H1 (cell line): ENCODE results near the gene SIM2. TPM values are rescaled to one million over a fixed set of nuclear protein-coding genes. Genes with fewer than 3 reads are reported as not detected.

Source experiments
- CHD7 ChIP-seq: fragments of 300-600 bp; sonication (generic); IDR thresholded peaks from 2 replicates; pipeline ENCODE4 v1.7.1; 2012; ENCODE audit warnings: low read length, moderate library complexity, mild to moderate bottlenecking, inconsistent platforms; ENCODE audit not compliant: insufficient replicate concordance
- E2F6 ChIP-seq: IDR thresholded peaks from 2 replicates; pipeline ENCODE4 v1.6.1; 2012; ENCODE audit warnings: inconsistent platforms
- HDAC2 ChIP-seq, 2 experiments: fragments of 300-600 bp in 1 of 2; sonication (generic) in 1 of 2; IDR thresholded peaks; 2 replicates each; pipeline ENCODE4 v1.6.1; 2011 to 2012; ENCODE audit warnings: low read depth in 2 of 2, low read length in 2 of 2, mild to moderate bottlenecking in 2 of 2, moderate library complexity in 2 of 2, borderline replicate concordance in 1 of 2, inconsistent platforms in 1 of 2
- NANOG ChIP-seq: IDR thresholded peaks from 2 replicates; pipeline ENCODE4 v1.6.1; 2011; ENCODE audit warnings: low read length, low read depth, mild to moderate bottlenecking, inconsistent platforms; ENCODE audit not compliant: insufficient read depth, poor library complexity, severe bottlenecking
- POLR2AphosphoS5 ChIP-seq: IDR thresholded peaks from 2 replicates; pipeline ENCODE4 v1.6.1; 2011; ENCODE audit warnings: low read depth, low read length
- RBBP5 ChIP-seq: IDR thresholded peaks from 2 replicates; pipeline ENCODE4 v1.7.1; 2012; ENCODE audit warnings: low read depth, mild to moderate bottlenecking, inconsistent platforms, low read length, moderate library complexity, borderline replicate concordance
- SP1 ChIP-seq: IDR thresholded peaks from 2 replicates; pipeline ENCODE4 v1.6.1; 2011; ENCODE audit warnings: low read depth, low read length
- TEAD4 ChIP-seq: IDR thresholded peaks from 2 replicates; pipeline ENCODE4 v1.6.1; 2012; ENCODE audit warnings: low read depth, low read length, inconsistent platforms, mixed read lengths
- YY1 ChIP-seq: IDR thresholded peaks from 2 replicates; pipeline ENCODE4 v1.6.1; 2011; ENCODE audit warnings: low read depth, mild to moderate bottlenecking, low read length
- polyA plus RNA-seq, 7 experiments: library from polyadenylated mRNA; depleted of rRNA in 3 of 7; stranded (reverse) in 5 of 7; unstranded in 2 of 7; fragments of >200 nt in 5 of 7; fragments of 200-250 nt in 2 of 7; gene quantifications; 1 replicate in 5 of 7; 2 replicates in 1 of 7; 4 replicates in 1 of 7; pipeline versions ENCODE4 v1.2.1 to v1.2.3, GENCODE V29; 2011 to 2013; ENCODE audit warnings: missing spikeins in 2 of 7, mixed read lengths in 2 of 7
- total RNA-seq: library from RNA; stranded (reverse); fragmentation: NEBNext Ultra II Directional; extraction: Animal tissue kit (Norgen Biotek cat#: 25700); gene quantifications from 2 replicates; pipeline ENCODE4 v1.2.1, GENCODE V29; 2021

SIM2 gene
- total and polyA plus RNA-seq, 2 of the 8 experiments (the other 6 are each of a cell fraction or from before 2014, with no cell fraction given): 0.05 to 0.26 TPM

GRCh38 chr21:36749935-36750575 lies 51.1 kb downstream of the SIM2 start (continued):
- TF ChIP-seq SP1 (peak; percentile 79), YY1 (peak; percentile 64; the same call in 1 of the 2 replicates), TEAD4 (peak; percentile 87), E2F6 (peak; percentile 71), NANOG (no peak), POLR2AphosphoS5 (no peak), RBBP5 (peak; percentile 82; the same call in 1 of the 2 replicates), CHD7 (peak; percentile 32), HDAC2 (IDR thresholded peaks at IDR 0.05; ENCODE audit: borderline replicate concordance in 1 of 2, low read depth in 2 of 2, low read length in 2 of 2) (0 out of 4 replicates have a peak, but pooled peaks of 1 of the 2 experiments have one; percentile 58)
